SU-DHL-6 (cell line): ENCODE results near the gene GARS1.

Experiments
- H2AFZ ChIP-seq: fragments of 200-600 bp; sonication (generic); 2 replicates; pipeline ENCODE4 v1.6.1; 2014; ENCODE audit warnings: low read depth, mild to moderate bottlenecking, moderate library complexity, mixed read lengths, antibody characterized with exemption, low read length; ENCODE audit not compliant: severe bottlenecking
- H3F3A ChIP-seq: fragments of 200-600 bp; shearing (Covaris generic); 2 replicates; pipeline ENCODE4 v1.6.0; 2016; ENCODE audit warnings: antibody characterized with exemption, mild to moderate bottlenecking; ENCODE audit not compliant: insufficient read depth
- H3K27ac ChIP-seq: fragments of 200-600 bp; sonication (generic); 2 replicates; pipeline ENCODE4 v1.5.1; 2016; ENCODE audit warnings: low read depth, mild to moderate bottlenecking, low read length, moderate library complexity, mixed read lengths
- H3K27me3 ChIP-seq: fragments of 200-600 bp; sonication (generic), shearing (Covaris generic); 2 replicates; pipeline ENCODE4 v1.6.0; 2014; ENCODE audit warnings: mild to moderate bottlenecking, low read length
- H3K36me3 ChIP-seq: fragments of 200-600 bp; sonication (generic); 2 replicates; pipeline ENCODE4 v1.6.1; 2014; ENCODE audit warnings: mild to moderate bottlenecking, low read length, mixed read lengths
- H3K4me2 ChIP-seq: fragments of 300-600, 200-600 bp; shearing (Covaris generic), sonication (generic); 2 replicates; pipeline ENCODE4 v1.6.0; 2014; ENCODE audit warnings: low read length, low read depth, mild to moderate bottlenecking; ENCODE audit not compliant: poor library complexity, severe bottlenecking
- H3K4me3 ChIP-seq: fragments of 200-600 bp; sonication (generic); 2 replicates; pipeline ENCODE4 v1.5.1; 2014; ENCODE audit warnings: antibody characterized with exemption, low read length, mild to moderate bottlenecking, mixed read lengths; ENCODE audit not compliant: insufficient read depth, poor library complexity, severe bottlenecking
- H3K79me2 ChIP-seq: fragments of 200-600 bp; sonication (generic); 2 replicates; pipeline ENCODE4 v1.6.1; 2014; ENCODE audit warnings: mild to moderate bottlenecking, low read length, moderate library complexity; ENCODE audit not compliant: insufficient read depth
- H3K9ac ChIP-seq: fragments of 200-600 bp; sonication (generic); 2 replicates; pipeline ENCODE4 v1.7.0; 2014; ENCODE audit warnings: mild to moderate bottlenecking, low read length
- H3K9me2 ChIP-seq: fragments of 200-600 bp; sonication (generic); replicated peaks from 2 replicates; pipeline ENCODE4 v1.6.1; 2014; ENCODE audit warnings: low read length; ENCODE audit not compliant: insufficient read depth
- H3K9me3 ChIP-seq: fragments of 200-600 bp; sonication (generic); 2 replicates; pipeline ENCODE4 v1.6.1; 2014; ENCODE audit warnings: low read length, mixed read lengths; ENCODE audit not compliant: insufficient read depth
- H4K20me1 ChIP-seq: fragments of 200-600 bp; sonication (generic); 2 replicates; pipeline ENCODE4 v1.6.1; 2014; ENCODE audit warnings: low read depth, mild to moderate bottlenecking, antibody characterized with exemption, low read length, moderate library complexity, mixed read lengths
- CTCF ChIP-seq: fragments of 200-600 bp; sonication (generic); IDR thresholded peaks from one replicate; pipeline ENCODE4 v1.5.1; 2017; ENCODE audit warnings: antibody characterized with exemption, mild to moderate bottlenecking, low read length, moderate library complexity; ENCODE audit not compliant: insufficient read depth, poor library complexity, severe bottlenecking
- EZH2phosphoT487 ChIP-seq: fragments of 200-600 bp; sonication (generic), shearing (Covaris generic); conservative IDR thresholded peaks from 2 replicates; pipeline ENCODE4 v1.6.1; 2018; ENCODE audit warnings: mild to moderate bottlenecking, antibody characterized with exemption, low read length, moderate library complexity, mixed read lengths

The GARS1 gene

DNA sequence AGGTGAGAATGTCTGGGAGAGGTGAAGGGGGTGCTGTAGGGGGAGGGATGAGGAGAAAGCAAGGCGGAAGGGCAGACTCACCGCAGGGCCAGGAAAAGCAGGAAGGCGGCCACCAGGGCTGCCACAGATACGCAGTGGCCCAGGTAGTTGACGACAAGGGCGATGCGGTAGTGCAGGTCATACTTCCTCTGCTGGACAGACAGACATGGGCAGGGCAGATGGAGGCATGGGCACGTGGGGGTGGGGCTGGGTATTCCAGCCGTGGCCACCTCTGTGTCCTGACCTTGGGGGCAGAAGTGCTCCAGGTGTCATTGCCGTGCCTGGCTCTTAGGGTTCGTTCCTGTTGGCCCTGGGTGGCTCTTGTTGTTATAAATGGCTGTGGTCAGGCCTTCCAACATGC lies 70.8 kb downstream of the GARS1 start:
- H4K20me1 ChIP-seq = no peaks in the 10 kb centered on the region
- H3K9me2 ChIP-seq = no peaks in the 10 kb centered on the region
- TF ChIP-seq CTCF (no peak), EZH2phosphoT487 (no peak)
- H3K79me2 ChIP-seq = no peaks in the 10 kb centered on the region
- no peak overlapping the region for H3K27ac ChIP-seq
- H3K4me2 ChIP-seq = no peak overlapping the region
- no peak overlapping the region for H3K4me3 ChIP-seq
- H3K36me3 ChIP-seq = no peaks in the 10 kb centered on the region
- no peak overlapping the region for H3K9ac ChIP-seq
- H2AFZ ChIP-seq = no peak overlapping the region
- no peaks in the 10 kb centered on the region for H3F3A ChIP-seq
- no peaks in the 10 kb centered on the region for H3K27me3 ChIP-seq
- H3K9me3 ChIP-seq = no peaks in the 10 kb centered on the region

DNA sequence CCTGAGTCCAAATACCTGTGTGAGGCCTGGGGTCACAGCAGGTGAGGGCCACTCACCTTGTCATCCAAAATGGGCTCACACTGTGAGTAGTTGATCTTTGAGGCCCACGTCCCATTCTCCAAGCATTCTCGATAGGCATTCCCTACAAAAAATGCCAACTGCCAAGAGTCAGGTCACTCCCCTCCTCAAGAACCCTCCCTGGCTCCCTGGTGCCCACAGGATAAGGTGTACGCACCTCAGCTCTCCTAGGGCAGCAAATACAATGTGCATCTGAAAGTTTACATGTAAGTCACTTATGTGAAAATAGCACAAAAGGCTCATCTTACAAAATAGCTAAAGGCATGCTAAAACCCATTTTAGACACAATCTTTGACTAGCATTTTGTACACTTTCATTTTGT lies 72.5 kb downstream of the GARS1 start:
- no peak overlapping the region for H3K4me3 ChIP-seq
- H3K27me3 ChIP-seq = no peaks in the 10 kb centered on the region
- H3K27ac ChIP-seq = no peak overlapping the region
- H3F3A ChIP-seq = no peaks in the 10 kb centered on the region
- H3K9ac ChIP-seq = no peak overlapping the region
- H3K9me3 ChIP-seq = no peaks in the 10 kb centered on the region
- no peaks in the 10 kb centered on the region for H4K20me1 ChIP-seq
- TF ChIP-seq EZH2phosphoT487 (no peak), CTCF (no peak)
- H3K9me2 ChIP-seq = no peaks in the 10 kb centered on the region
- H2AFZ ChIP-seq = no peak overlapping the region
- no peaks in the 10 kb centered on the region for H3K36me3 ChIP-seq
- no peaks in the 10 kb centered on the region for H3K79me2 ChIP-seq
- no peak overlapping the region for H3K4me2 ChIP-seq

DNA sequence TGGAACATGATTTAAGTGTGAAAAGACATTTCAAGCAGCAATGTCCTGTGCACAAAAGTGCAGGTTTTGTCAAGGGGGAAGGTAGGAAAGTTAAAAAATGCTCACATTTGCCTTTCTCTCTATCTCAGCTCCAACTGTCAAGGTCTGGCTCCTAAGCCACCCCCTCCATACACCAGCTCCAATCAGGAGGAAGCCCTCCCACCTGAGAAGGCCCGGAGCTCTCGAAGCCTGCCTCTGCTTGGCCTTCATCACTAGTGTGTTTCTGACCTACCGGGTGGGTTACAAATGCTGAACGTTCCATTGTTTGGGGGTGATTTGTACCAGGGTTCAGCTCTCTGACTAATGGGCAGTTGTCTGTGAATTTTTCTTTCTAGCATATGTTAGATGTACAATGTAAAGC lies 73.4 kb downstream of the GARS1 start:
- Histone ChIP-seq H3K36me3 (no peaks in the 10 kb centered on the region), H3K4me3 (no peak overlapping the region), H3K27ac (no peak overlapping the region), H3K9me3 (no peaks in the 10 kb centered on the region), H3K9me2 (no peaks in the 10 kb centered on the region), H4K20me1 (no peaks in the 10 kb centered on the region), H2AFZ (no peak overlapping the region), H3K79me2 (no peaks in the 10 kb centered on the region), H3K4me2 (no peak overlapping the region), H3F3A (no peaks in the 10 kb centered on the region), H3K9ac (no peak overlapping the region), H3K27me3 (no peaks in the 10 kb centered on the region)
- TF ChIP-seq EZH2phosphoT487 (no peak), CTCF (no peak)
